Cerebellar cortex (tissue), 1 donor: ENCODE data around the gene GFRA1.

ENCODE experiments used
- DNase-seq: peaks from one replicate; pipeline ENCODE4 v3.0.0-alpha.2; 2015; ENCODE audit warnings: low spot score

The GFRA1 gene

DNA sequence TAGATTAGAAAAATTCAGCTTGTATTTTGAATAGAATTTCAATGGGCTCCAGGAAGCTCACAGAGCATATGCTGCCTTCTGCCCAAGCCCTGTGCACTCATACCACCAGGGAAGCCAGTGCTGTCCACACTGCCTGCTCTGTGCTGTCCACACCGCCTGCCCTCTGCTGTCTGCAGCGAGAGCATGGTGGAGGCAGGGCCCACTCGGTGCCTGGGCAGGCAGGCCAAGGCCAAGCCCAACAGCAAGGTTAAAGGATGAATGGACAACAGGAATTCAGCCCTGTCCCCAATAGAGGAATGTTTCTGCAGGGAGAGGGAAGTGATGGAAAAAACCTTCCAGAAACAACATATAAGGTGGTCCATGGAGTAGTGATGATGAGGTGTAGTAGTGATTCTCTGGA is 146.8 kb downstream of the GFRA1 start:
- DNase-seq = no peak

DNA sequence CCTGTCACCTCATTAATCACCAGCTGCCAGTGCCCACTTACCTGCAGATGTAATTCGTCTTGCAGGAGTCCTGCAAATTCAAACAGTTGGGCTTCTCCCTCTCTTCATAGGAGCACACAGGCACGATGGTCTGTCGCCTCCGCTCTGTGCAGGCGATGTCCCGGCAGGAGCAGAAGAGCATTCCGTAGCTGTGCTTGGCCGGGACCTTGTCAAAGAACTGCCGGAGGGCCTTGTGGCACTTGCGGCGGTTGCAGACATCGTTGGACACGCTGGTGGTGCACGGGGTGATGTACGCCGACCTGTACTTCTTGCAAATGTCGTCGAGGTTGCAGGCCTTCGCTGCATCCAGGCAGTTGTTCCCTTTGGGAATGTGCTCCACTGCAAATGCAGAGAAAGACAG is 147.8 kb downstream of the GFRA1 start:
- no peak for DNase-seq

DNA sequence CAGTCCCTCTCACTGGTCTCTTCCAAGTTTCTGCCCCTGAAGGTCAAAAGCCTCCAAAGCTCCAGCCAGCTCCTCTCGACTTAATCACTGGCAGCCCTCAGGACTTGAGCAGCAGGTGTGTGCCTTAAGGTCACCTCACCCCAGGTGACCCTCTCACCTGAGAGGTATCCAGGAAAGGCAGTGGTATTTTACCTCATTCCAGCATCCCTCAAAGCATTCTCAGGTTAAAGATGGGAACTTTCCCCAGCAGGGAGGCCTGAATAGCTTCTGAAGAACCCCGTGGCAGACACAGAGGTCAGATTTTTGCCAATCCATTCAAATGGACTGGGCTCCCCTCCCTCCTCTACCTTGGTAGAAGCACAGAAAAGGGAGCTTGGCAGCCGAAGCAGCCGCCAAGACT is 148.2 kb downstream of the GFRA1 start:
- no peak for DNase-seq

DNA sequence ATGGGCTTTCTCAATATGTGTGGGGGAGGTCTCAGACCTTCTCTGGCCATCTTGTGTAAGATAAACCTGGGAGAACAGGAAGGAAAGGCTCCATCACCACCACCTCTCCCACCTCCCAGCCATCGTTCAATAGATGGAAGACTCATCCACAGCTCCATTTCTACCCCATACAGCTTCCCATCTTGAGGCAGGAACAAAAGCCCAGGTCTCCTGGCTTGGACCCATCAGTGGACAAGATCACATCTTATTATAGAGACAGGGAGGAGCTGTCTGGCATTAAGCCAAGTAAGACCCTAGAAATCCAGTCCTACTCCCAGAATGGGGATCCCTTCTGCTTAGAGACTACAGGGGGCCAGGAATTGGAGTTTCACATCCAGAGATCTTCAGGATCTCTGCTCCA is 150.3 kb downstream of the GFRA1 start:
- no peak for DNase-seq

DNA sequence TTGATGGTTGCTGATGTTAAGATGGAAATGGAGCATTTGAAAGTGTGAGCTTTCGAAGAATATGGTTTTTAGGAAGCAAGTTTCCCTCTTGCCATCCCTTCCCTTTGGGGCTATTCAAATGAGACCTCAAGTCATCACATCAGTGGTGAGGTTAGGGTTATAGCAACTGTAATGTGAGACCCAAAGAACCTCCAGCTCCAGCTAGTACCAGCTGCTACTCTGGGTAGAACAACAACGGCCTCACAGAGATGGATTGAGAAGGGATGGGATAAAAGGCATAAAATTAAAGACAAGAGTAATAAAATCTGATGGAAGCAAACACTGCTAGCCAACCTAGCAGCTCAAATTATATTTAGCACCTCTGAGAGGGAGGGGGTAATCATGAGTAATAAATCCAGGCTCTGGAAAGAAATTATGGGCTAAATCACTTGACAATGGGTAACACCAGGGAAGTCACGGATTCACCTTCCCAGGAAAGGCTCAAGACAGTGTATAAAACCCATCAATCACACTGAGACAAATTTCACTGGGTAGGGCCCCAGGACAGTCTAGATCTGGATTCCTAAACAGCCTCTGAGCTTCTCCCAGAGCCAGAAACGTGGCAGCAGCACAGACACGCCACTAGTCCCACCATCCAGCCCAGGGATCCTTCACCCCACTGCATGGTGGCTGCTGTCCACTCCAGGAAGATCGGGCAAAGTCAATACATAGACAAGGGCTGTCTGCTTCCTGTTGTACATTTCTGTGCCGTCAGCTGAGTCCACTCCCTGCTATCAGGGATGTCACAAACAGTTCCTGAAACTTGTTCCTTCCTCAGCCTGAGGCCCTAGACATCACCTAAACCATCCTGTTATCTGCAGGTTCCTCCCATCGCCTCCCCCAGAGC is 151.1 kb downstream of the GFRA1 start:
- DNase-seq = no peak

DNA sequence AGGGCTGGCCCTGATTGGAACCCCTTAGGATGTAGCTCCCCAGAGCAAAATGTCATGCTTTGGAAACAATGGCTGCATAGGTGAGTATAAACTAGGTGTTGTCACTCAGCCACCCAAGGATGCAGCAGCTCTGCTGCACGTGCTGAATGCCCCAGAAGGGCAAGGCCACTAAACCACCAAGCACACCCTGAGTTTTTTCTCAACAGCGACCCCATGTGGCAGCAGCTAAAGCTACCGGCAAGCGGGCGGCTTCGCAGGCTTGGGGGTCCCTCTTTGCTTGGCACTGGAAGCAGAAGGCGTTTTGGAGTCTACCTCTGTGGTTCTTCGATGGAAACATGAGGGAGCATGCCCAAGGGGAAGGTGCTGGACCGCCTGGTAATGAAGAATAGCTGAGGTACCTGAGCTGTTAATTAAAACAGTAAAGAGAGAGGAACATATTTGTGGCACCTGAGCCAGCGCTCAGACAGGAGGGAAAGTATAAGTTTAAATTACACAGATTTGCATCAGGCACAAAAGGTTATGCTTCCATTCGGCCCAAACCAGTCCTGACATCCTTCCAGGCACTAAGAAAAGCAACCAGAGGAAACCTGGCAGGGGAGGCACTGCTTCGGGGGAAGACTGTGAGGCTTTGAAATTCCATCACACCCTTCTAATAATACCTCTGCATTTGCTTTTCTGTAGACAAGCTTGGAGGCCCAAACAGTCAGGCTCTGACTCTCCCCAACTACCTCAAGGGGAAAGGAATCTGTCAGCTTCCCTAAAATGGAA is 152.1 kb downstream of the GFRA1 start:
- DNase-seq = no peak

DNA sequence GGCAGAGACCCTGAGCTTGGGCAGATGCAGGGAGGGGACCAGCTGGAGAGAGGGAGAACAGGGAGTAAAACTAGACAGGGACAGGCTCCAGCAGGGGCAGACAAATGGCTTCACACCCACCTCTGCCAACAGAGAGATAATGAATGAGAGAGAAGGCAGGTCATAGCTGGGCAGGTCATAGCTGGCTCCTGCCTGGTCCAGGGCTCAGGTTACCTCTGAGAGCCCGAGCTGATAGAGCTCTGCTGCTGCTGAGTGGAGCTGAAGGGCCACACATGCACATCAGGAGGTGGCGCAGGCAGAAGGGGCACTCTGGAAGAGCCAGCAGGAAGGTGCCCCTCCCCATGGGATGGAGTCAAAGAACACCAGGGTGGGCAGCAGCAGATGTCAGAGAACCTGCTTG is 154.2 kb downstream of the GFRA1 start:
- no peak for DNase-seq

DNA sequence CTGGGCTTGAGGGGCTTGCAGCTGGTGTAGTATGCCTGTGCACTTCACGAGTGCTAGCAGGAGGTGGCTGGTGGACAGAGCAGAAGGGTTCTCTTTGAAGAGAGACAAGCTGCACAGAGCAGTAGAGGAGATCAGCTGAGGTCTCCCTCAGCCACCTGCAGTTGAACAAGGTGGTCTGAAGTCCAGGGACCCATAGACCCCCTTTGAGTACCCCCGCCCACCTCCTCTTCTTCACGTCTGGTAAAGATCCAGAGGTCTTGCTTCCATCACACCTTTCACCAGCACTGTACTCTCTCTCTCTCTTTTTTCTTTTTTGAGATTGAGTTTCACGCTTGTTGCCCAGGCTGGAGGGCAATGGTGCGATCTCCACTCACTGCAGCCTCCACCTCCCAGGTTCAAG is 157.2 kb downstream of the GFRA1 start:
- no peak for DNase-seq

DNA sequence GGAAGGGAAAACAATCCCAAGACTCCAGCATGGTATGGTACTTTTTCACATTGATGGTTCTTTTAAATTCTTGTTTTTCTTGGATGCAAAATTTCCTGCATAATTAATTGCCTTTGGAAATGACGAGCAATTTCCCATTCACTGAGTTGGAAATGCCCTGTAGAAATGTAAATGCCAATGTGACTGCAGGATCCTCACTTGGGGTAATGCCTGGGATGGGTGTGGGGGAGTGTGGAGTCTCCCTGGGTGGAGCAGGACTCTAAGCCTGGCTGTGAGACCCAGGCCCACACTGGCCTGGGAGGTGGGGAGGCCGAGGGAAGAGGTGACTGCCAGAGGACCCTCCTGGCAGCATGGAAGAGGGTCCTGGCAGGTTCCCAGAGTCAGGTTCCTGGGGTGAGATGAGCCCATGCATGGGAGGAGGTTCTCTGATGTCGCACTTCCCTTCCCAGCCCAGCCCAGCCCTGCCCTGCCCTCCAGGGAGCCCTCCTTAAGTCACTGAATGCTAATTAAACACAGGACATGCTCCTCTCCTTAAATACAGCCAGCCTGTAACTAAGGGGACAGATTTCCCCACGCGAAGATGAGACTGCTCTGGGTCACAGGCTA is 157.9 kb downstream of the GFRA1 start:
- DNase-seq = no peak

DNA sequence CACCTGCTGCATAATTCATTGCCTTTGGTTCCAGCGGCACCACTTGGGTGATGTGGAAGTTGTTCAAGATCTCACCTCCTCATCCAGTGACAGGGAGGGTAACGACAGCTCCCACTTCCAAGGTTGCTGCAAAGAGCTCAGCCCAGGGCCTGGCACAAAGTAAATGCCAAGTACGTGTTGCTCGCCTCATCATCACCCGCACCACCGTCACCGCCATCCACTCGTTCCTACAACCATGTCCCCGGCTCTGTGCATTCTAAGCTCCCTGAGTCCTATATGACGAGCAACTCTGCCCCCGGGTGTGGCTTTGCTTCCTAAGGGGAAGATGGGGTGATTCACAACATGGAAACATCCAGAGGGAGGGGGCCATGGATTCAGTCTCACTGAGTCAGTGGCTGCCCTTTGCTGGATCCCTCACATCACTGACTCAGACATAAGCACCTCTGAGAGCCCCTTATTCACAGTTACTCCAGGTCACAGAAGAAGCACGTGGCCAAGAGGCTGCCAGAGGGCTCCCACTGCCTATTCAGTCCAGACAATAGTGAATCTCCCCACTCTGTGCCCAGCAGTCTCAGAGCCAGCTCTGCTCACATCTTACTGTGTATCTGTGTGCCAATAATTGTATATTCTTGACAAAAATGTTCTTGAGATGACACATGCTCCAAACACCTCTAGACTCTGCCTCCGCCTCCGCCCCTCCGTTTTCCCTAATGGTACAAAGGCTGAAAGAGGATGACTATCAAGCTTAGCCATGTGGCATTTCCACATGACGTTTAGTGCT is 159.1 kb downstream of the GFRA1 start:
- no peak for DNase-seq

DNA sequence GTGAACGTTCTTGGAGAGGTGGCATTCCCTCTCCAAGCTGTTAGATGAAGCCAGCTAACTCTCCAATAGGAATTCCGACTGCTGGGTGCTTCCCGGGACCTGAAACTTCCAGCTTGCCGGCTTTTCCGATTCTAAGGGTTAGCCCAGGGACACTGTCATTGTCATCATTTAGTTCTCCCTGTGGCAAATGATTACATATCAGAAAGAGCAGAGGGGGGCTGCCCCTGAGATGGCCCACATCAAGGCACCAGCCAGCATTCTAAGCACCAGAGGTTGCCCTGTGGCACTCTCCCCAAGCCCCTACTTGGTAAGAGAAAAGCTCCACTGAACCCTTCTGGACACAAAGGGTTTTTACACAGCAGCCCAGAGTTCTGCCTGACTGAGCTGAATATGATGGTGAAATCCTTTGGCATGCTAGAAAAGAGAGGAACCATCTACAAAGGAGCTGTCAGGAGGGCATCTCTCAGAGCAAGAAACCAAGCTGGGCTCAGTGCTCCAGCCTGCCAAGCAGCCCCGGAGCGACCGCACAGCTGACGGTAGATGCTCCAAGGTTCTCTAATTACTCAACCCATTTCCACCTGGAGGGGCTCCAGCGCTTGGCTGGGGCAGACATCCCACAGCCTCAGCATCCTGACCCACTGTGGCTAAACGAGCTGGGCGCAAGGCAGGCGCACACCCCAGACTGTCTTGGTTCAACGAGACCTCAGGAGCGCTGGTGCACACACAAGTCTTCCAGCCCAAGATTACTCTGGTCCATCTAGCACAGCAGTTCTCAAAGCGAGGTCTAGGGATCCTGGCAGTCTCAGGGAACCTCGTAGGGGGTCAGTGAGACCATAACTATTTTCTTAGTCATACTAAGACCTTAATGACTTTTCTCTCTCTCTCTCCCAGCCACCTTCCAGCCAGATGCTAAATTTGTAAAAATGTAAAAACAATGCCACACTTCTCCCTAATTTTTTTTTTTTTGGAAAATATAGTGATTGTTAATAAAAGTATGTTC is 160.5 kb downstream of the GFRA1 start:
- DNase-seq = no peak

DNA sequence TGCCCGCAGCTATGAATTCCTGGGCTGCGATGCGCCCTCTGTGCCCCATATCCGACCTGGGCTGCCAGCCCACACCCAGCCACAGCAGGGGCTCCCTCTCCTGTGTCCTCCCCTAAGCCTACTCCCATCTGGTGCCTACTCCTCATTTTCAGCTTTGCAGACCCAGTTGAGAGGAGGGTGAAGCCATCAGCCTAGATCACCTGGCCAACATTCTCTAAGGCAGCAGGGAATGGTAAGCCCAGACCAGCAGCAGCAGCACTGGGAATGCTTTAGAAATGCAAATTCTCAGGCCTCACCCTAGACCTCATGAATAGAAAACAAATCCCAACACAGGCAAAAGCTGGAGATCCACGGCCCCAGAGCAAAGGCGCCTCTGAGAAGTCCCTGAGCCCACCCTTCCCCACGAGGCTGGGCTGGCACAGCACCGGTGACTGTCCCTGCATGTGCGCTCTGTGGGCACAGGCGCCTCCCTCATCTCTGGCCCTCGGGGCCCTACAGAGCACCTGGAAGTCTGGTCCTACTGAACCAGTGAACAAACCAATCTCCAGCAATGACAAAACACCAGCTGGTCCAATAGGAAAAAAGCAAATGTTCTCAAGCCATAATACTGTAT is 161.4 kb downstream of the GFRA1 start:
- DNase-seq = no peak

DNA sequence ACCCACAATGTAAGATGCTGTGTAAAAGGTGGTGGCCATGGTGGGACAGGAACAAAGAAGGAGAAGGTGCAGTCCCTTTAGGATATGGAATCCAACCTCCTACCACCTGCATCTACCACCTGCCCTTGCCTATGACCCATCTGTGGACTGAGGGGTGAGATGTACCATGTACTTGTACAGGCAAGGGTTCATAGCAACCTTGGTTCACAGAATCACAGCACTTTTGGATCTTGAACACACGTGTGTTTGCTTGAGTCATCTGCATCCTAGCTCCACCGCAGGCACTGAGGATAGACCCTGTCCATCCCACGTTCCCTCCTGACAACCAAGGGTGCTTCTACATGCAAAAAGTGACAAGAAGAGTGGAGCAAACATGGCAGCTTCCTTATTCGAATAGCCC is 162.3 kb downstream of the GFRA1 start:
- DNase-seq = no peak

DNA sequence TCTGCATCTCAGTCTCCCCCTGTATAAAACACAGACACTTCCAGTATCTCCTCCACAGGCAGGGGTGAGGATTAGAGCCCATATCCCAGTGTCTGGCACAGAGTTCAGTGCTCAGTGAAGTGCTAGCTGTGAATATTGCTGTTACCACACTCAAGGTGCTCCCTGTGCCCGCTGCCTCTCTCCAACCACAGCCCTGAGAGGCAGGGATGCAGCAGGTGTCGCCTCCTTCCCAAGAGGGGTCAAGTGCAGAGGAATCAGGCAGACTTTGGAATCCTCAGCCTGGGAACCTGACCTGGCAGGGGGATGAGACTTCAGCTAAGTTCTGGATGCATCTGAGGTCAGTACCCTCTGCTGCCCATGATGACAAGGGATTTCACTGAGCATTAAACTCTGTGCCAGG is 163.1 kb downstream of the GFRA1 start:
- DNase-seq = no peak

DNA sequence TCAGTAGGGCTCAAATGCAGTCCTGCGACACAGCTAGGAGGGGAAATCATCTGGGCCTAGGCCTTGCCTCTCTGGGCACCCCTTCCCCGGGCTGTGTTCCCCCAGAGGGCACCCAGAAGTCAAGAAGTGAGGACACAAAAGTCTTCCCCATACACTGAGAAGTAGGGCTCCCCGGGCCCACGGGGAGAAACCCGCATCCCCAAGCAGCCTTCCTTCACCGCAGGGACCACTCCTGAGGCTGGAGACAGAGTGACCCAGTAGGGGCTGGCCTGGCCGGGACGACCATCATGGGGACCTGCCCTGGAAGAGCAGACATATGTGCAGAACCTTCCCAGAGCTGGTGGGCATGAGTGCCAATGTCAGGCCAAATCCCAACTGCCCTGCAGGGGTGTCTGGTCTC is 163.5 kb downstream of the GFRA1 start:
- DNase-seq = no peak

DNA sequence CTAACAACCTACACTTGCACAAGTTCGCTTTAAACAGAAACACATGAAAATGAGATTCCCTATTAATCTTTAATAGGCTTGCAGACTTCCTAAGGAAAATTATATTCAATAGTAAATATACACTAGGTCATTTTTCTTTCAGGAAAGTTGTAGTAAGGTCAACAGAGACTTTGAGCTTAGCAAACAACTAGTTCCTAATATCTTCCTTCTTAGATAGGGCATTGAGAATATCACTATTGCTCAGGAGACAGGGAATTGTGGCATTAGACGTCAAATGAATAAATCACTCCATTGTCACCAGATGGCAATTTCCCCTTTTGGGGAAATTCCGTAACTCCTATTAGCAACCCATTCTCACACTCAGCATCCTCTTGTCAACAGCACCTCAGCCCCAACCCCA is 164.9 kb downstream of the GFRA1 start:
- no peak for DNase-seq

DNA sequence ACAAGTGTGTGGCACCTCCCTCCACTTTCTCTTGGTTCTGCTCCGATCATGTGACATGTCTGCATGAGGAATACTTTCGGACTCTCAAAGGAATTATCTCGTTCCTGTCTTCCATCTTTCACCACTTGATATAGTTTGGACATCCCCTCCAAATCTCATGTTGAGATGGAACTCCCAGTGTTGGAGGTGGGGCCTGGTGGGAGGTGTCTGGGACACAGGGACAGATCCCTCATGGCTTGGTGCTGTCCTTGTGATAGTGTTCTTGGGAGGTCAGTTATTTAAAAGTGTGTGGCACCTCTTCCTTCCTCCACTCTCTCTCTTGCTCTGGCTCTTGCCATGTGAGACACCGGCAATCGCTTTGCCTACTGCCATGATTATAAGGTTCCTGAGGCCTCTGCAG is 166.4 kb downstream of the GFRA1 start:
- DNase-seq = no peak

DNA sequence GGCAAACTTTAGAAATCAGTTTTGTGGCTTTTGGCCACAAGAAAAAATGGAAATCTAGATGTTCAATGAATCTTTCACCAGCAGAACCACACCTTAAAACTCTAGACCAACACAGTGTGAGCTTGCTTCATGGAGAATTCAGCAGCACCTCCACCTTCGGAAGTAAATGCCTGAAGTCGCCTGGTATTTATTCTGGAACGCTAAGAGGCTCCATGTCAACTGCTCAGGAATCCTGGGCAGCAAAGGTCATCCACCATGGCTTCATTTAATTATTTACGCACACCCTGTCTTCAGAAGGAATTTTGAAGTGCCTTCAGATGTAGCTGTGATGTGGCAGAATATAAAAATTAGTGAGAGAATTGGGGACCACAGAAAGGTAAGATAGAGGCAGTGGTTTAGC is 167.7 kb downstream of the GFRA1 start:
- no peak for DNase-seq

DNA sequence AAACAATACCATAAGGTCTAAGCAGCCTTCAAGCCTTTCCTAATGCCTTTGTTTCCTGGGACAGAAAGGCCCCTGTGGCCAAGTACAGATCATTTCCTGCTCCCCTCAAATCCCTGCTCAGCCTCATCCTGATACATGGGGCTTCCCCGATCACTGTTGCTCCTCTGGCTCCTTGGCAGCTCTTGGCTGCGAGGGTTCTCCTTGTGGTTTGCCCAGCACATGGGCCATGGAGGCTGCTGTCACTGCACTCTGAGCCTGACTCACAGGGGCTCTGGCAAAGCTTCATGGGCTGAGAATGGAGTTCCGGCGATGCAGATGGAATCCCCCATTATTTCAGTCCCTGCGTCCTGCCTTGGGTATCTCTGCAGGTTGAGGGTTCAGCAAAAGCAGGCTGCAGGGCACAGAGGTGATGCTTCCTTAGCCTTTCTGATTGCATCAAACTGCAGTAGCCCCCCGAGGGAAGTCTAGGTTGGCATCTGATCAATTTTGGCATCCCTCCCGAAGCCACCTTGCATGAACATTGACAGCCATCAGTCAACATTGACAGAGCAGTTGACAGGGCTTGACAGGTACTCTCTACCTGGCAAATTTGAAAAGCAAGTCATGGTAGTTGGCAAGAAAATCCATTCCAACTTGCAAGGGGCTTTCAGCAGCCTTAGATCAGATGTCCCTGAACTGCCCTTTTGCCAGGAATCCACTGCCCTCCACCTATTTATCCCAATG is 168.6 kb downstream of the GFRA1 start:
- DNase-seq = no peak

DNA sequence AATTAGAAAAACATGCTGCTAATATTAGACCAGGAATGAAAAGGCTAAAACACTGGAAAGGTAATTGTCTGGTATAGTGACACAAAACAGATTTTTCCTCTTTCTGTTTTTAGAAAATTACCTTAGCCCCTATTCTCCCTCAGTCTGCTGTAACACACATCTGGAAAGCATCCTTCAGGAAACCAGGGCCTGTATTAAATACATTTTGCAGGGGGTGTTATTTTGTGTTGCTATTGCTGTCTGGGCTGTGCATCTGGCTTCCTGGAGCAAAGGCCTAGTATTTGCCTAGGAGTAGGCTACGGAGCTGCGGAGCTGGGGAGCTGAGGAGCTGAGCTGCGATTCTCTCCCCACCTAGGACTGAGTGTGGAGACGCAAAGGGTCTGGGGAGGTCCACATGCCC is 169.3 kb downstream of the GFRA1 start:
- DNase-seq = no peak
